Measurements from ENCODE around the gene MORN1.

GRCh38 chr1:2290595-2291510, 100.5 kb downstream of the MORN1 start:
- TF ChIP-seq CTCF (IDR thresholded peaks at IDR 0.05; ENCODE audit: extremely low read depth in 1 of 2, insufficient read depth in 1 of 2, low read depth in 1 of 2, low read length in 2 of 2) (no peak), POLR2AphosphoS5 (IDR thresholded peaks at IDR 0.05; ENCODE audit: insufficient read depth, low read depth, low read length) (peak; percentile 86), MAX (IDR thresholded peaks at IDR 0.05; ENCODE audit: insufficient read depth, insufficient read length) (no peak), GATA2 (IDR thresholded peaks at IDR 0.05; ENCODE audit: insufficient read depth, insufficient read length, low read depth, low read length) (no peak), POLR2A (IDR thresholded peaks at IDR 0.05; ENCODE audit: low read depth, low read length) (peak; percentile 22), FOS (IDR thresholded peaks at IDR 0.05; ENCODE audit: borderline replicate concordance, insufficient read depth, low read length) (peak; percentile 76), EZH2 (IDR thresholded peaks at IDR 0.05; ENCODE audit: borderline replicate concordance, low read depth, low read length, severe bottlenecking) (no peak)
